ENCODE measurements around the gene SLC4A5.

DNA sequence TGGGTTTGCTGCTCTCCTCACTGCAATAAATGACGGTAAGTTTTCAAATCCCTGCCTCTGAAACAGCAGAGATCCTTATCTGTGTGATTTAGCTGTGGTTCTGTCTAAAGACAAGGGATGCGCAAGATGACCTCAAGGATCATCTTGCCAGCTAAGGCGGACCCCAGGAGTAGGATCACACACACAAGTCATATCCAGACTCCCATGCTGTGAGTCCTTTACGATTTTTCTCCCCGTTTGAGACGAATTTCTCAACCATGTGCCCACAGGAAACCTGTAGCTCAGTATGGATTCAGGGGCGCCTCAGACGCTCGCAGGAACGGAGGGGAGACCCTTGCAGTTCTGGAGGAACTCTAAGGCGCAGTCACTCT is 48.0 kb upstream of the SLC4A5 start:
- TF ChIP-seq POLR2AphosphoS5 (IDR thresholded peaks at IDR 0.05; ENCODE audit: low read depth, low read length) (no peak), SIN3A (IDR thresholded peaks at IDR 0.05; ENCODE audit: borderline replicate concordance, insufficient read depth, low read length) (0 out of 2 replicates have a peak, but pooled peaks have one; percentile 36)
